ENCODE measurements around the gene ZNF81.
"Not testable (repeated sequence)": the region's sequence is repeated elsewhere in the genome, so short reads cannot be mapped to it uniquely, and the experiment has no call there.

Gene ZNF81

GRCh38 chrX:47902161-47902560 lies 65.5 kb downstream of the ZNF81 start:
- no peak overlapping the region for H3K4me3 ChIP-seq
- no peak for TF ChIP-seq Cebpa-rat (IDR thresholded peaks at IDR 0.05)

GRCh38 chrX:47915886-47916493 lies 79.3 kb downstream of the ZNF81 start:
- Histone ChIP-seq H3K9ac (no peak overlapping the region), H3K4me1 (no peaks in the 10 kb centered on the region), H3K36me3 (peaks cover 28% of the 10 kb centered on the region), H3K4me3 (no peak overlapping the region), H3K9me3 (peaks cover 63% of the 10 kb centered on the region), H3K27ac (no peak overlapping the region), H4K20me1 (no peaks in the 10 kb centered on the region), H3K4me2 (no peak overlapping the region), H3K27me3 (peaks cover 51% of the 10 kb centered on the region)
- no peak for TF ChIP-seq Cebpa-rat (IDR thresholded peaks at IDR 0.05)

More at GRCh38 chrX:47902161-47902560, 65.5 kb downstream of the ZNF81 start:
- H3K27me3 ChIP-seq = peaks cover 19% of the 10 kb centered on the region
- H3K27ac ChIP-seq = no peak overlapping the region
- no peak overlapping the region for H3K4me2 ChIP-seq
- no peaks in the 10 kb centered on the region; the same call in 1 of the 2 replicates for H3K4me1 ChIP-seq
- no peaks in the 10 kb centered on the region; the same call in 1 of the 2 replicates for H3K9me3 ChIP-seq
- H4K20me1 ChIP-seq = no peaks in the 10 kb centered on the region
- H3K9ac ChIP-seq = no peak overlapping the region
- no peaks in the 10 kb centered on the region for H3K36me3 ChIP-seq

GRCh38 chrX:47918274-47918673 lies 81.6 kb downstream of the ZNF81 start:
- H3K4me1 ChIP-seq = no peaks in the 10 kb centered on the region
- H4K20me1 ChIP-seq = no peaks in the 10 kb centered on the region
- TF ChIP-seq Cebpa-rat (IDR thresholded peaks at IDR 0.05) = no peak
- H3K4me2 ChIP-seq = no peak overlapping the region
- peaks cover 59% of the 10 kb centered on the region for H3K9me3 ChIP-seq
- H3K27me3 ChIP-seq = peaks cover 56% of the 10 kb centered on the region
- no peak overlapping the region for H3K9ac ChIP-seq
- H3K4me3 ChIP-seq = no peak overlapping the region
- peaks cover 28% of the 10 kb centered on the region for H3K36me3 ChIP-seq
- no peak overlapping the region for H3K27ac ChIP-seq

- Histone ChIP-seq H3K9ac (no peak overlapping the region), H3K36me3 (no peaks in the 10 kb centered on the region), H3K4me2 (no peak overlapping the region), H3K27me3 (peaks cover 48% of the 10 kb centered on the region), H3K9me3 (no peaks in the 10 kb centered on the region), H4K20me1 (no peaks in the 10 kb centered on the region), H3K4me3 (no peak overlapping the region), H3K4me1 (no peaks in the 10 kb centered on the region), H3K27ac (no peak overlapping the region)
- TF ChIP-seq Cebpa-rat (IDR thresholded peaks at IDR 0.05) = no peak
Measured at GRCh38 chrX:47927212-47927611, 90.5 kb downstream of the ZNF81 start.

GRCh38 chrX:47931970-47932369 lies 95.3 kb downstream of the ZNF81 start:
- H3K4me2 ChIP-seq, H4K20me1 ChIP-seq, H3K9me3 ChIP-seq, H3K4me3 ChIP-seq, H3K4me1 ChIP-seq, H3K9ac ChIP-seq, H3K27ac ChIP-seq, H3K36me3 ChIP-seq: not testable (repeated sequence)
- H3K27me3 ChIP-seq = peaks cover 14% of the 10 kb centered on the region; the same call in 1 of the 2 replicates

- Histone ChIP-seq H3K9ac (no peak overlapping the region), H3K9me3 (peaks cover 16% of the 10 kb centered on the region), H3K36me3 (no peaks in the 10 kb centered on the region), H3K4me3 (no peak overlapping the region), H3K27me3 (peaks cover 9% of the 10 kb centered on the region; the same call in 1 of the 2 replicates), H3K4me2 (no peak overlapping the region), H3K27ac (no peak overlapping the region), H4K20me1 (no peaks in the 10 kb centered on the region), H3K4me1 (peaks cover 5% of the 10 kb centered on the region; the same call in 1 of the 2 replicates)
- no peak for TF ChIP-seq Cebpa-rat (IDR thresholded peaks at IDR 0.05)
Measured at GRCh38 chrX:47933946-47934345, 97.2 kb downstream of the ZNF81 start.

GRCh38 chrX:47936224-47936939 lies 99.7 kb downstream of the ZNF81 start:
- H3K9me3 ChIP-seq = peaks cover 17% of the 10 kb centered on the region
- no peaks in the 10 kb centered on the region for H3K36me3 ChIP-seq
- peak overlapping the region; percentile 23; the same call in 1 of the 2 replicates for H3K27ac ChIP-seq
- peak overlapping the region; percentile 62 for H3K4me2 ChIP-seq
- no peak for TF ChIP-seq Cebpa-rat (IDR thresholded peaks at IDR 0.05)
- peak overlapping the region; percentile 49 for H3K4me3 ChIP-seq
- peak overlapping the region; percentile 19; the same call in 1 of the 2 replicates for H3K9ac ChIP-seq
- peaks cover 5% of the 10 kb centered on the region; the same call in 1 of the 2 replicates for H3K4me1 ChIP-seq
- peaks cover 3% of the 10 kb centered on the region; the same call in 1 of the 2 replicates for H3K27me3 ChIP-seq
- H4K20me1 ChIP-seq = no peaks in the 10 kb centered on the region

- no peaks in the 10 kb centered on the region for H4K20me1 ChIP-seq
- H3K4me1 ChIP-seq = peaks cover 5% of the 10 kb centered on the region; the same call in 1 of the 2 replicates
- H3K27ac ChIP-seq = 0 out of 2 replicates have a peak overlapping the region, but pooled peaks have one; percentile 23
- H3K4me2 ChIP-seq = peak overlapping the region; percentile 62
- H3K36me3 ChIP-seq = no peaks in the 10 kb centered on the region
- peaks cover 17% of the 10 kb centered on the region for H3K9me3 ChIP-seq
- H3K9ac ChIP-seq = no peak overlapping the region
- peak overlapping the region; percentile 49 for H3K4me3 ChIP-seq
- H3K27me3 ChIP-seq = peaks cover 3% of the 10 kb centered on the region; the same call in 1 of the 2 replicates
- no peak for TF ChIP-seq Cebpa-rat (IDR thresholded peaks at IDR 0.05)
Measured at GRCh38 chrX:47936940-47937317, 100.2 kb downstream of the ZNF81 start.

GRCh38 chrX:47940448-47940847 lies 103.7 kb downstream of the ZNF81 start:
- no peak for TF ChIP-seq Cebpa-rat (IDR thresholded peaks at IDR 0.05)
- Histone ChIP-seq H3K4me3 (no peak overlapping the region), H3K36me3 (no peaks in the 10 kb centered on the region), H3K27ac (no peak overlapping the region), H3K9ac (no peak overlapping the region), H3K27me3 (peaks cover 20% of the 10 kb centered on the region), H3K9me3 (peaks cover 36% of the 10 kb centered on the region), H3K4me1 (peaks cover 5% of the 10 kb centered on the region; the same call in 1 of the 2 replicates), H4K20me1 (no peaks in the 10 kb centered on the region), H3K4me2 (no peak overlapping the region)

GRCh38 chrX:47941423-47941822 lies 104.7 kb downstream of the ZNF81 start:
- H3K4me1 ChIP-seq = no peaks in the 10 kb centered on the region
- H4K20me1 ChIP-seq = no peaks in the 10 kb centered on the region
- TF ChIP-seq Cebpa-rat (IDR thresholded peaks at IDR 0.05) = no peak
- H3K9ac ChIP-seq = no peak overlapping the region
- no peak overlapping the region for H3K27ac ChIP-seq
- H3K27me3 ChIP-seq = peaks cover 20% of the 10 kb centered on the region
- peaks cover 45% of the 10 kb centered on the region for H3K9me3 ChIP-seq
- H3K4me3 ChIP-seq = no peak overlapping the region
- H3K4me2 ChIP-seq = no peak overlapping the region
- H3K36me3 ChIP-seq = no peaks in the 10 kb centered on the region

- H4K20me1 ChIP-seq, H3K27ac ChIP-seq, H3K4me1 ChIP-seq, H3K36me3 ChIP-seq, H3K4me3 ChIP-seq, H3K9ac ChIP-seq, H3K4me2 ChIP-seq: not testable (repeated sequence)
- Histone ChIP-seq H3K9me3 (peaks cover 23% of the 10 kb centered on the region), H3K27me3 (peaks cover 48% of the 10 kb centered on the region)
Measured at GRCh38 chrX:47955295-47955694, 118.6 kb downstream of the ZNF81 start.

Data from BLaER1 (cell line).